Mucosa of stomach (tissue), 1 donor: ENCODE data around the gene KRTAP5-5.

Source experiments
- H3K27me3 ChIP-seq: one replicate; pipeline ENCODE4 v1.7.0; 2013; ENCODE audit warnings: mild to moderate bottlenecking, low read length; ENCODE audit not compliant: control insufficient read depth, insufficient read depth
- H3K36me3 ChIP-seq: one replicate; pipeline ENCODE4 v1.7.0; 2013; ENCODE audit warnings: low read length; ENCODE audit not compliant: control insufficient read depth, insufficient read depth
- H3K4me1 ChIP-seq: one replicate; pipeline ENCODE4 v1.7.0; 2013; ENCODE audit warnings: mild to moderate bottlenecking, low read length; ENCODE audit not compliant: control insufficient read depth, insufficient read depth
- H3K4me3 ChIP-seq: one replicate; pipeline ENCODE4 v1.7.0; 2013; ENCODE audit warnings: low read length
- H3K9ac ChIP-seq: one replicate; pipeline ENCODE4 v1.7.0; 2013; ENCODE audit warnings: mild to moderate bottlenecking, low read length, moderate library complexity
- H3K9me3 ChIP-seq: one replicate; pipeline ENCODE4 v1.7.0; 2013; ENCODE audit warnings: mild to moderate bottlenecking, low read length, moderate library complexity; ENCODE audit not compliant: control insufficient read depth
- donor health status: Pancreatic carcinoma.

The KRTAP5-5 gene

GRCh38 chr11:1619449-1619848 lies 10.1 kb upstream of the KRTAP5-5 start:
- Histone ChIP-seq H3K9me3 (no peaks in the 10 kb centered on the region), H3K27me3 (peaks cover 4% of the 10 kb centered on the region)

DNA sequence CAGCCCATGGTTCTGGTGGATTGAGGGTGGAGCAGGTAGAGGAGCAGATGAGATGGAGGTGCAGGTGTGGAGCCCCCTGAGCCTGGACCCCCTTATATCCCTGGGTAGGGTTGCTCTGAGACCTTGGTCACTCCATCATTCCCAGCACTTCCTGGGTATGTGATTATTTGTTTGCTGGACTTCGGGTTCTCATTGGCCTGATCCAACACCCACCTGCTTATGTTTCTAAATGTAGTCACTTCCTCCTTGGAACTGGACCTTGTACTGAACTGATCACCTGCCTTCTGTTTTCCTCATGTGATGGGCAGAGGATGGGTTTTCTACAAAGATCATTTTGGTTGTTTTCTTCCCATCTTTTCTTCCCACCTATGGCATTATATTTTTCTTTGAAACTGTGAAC lies 7.5 kb upstream of the KRTAP5-5 start, which contains the start of gene KRTAP5-4:
Gene KRTAP5-4, minus strand, starts transcription at position 53 of the 400 bp plus-strand sequence. Its CDS starts 45 bp downstream, at position 8.
- H3K9ac ChIP-seq, result no peak within 1 kb of the TSS
- H3K4me3 ChIP-seq, result no peak within 1 kb of the TSS
- H3K36me3 ChIP-seq, result no peaks in the 10 kb centered on the region
- no peaks in the 10 kb centered on the region for H3K9me3 ChIP-seq
- no peaks in the 10 kb centered on the region for H3K4me1 ChIP-seq
- H3K27me3 ChIP-seq, result peaks cover 4% of the 10 kb centered on the region

More at GRCh38 chr11:1619449-1619848, 10.1 kb upstream of the KRTAP5-5 start:
- Histone ChIP-seq H3K36me3 (no peaks in the 10 kb centered on the region), H3K4me3 (no peak overlapping the region), H3K9ac (no peak overlapping the region), H3K4me1 (no peaks in the 10 kb centered on the region)

DNA sequence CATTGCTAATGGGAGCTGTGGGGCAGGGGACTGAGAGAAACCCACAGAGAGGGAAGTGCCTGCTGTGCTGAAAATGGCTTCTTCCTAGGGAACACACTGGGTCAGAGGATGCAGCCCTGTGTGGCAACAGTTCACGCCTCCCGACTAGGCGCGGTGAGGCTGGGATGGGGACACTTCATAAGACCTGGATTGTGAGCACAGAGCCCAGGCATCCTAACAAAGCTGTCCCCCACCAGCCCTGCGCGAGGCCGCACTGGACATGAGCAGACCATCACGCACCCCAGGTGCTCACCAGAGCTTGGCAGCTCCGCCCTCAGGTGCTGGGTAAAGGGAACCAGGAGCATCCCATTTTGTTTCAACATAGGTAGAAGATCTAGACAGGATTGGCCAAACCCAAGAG lies 5.9 kb upstream of the KRTAP5-5 start:
- Histone ChIP-seq H3K27me3 (peaks cover 13% of the 10 kb centered on the region), H3K4me1 (no peaks in the 10 kb centered on the region), H3K9me3 (no peaks in the 10 kb centered on the region), H3K4me3 (no peak overlapping the region), H3K36me3 (no peaks in the 10 kb centered on the region), H3K9ac (no peak overlapping the region)

DNA sequence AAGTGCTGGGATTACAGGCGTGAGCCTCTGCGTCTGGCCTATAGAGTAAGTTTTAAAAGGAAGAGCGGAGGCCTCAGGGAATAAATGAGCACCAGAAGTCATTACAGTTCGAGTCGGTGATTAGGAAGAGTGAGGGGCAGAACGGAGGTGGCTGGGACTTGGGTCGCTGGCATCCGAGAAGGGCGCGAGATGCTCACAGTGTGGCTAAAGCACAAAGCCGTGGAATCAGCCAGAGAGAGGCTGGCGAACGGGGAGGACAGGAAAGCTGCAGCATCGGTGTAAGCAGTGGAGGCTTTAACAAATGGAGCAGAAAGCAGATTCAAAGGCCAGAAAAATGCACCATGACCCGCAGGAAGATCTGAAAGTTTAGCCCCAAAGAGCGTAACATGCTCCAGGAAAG lies 5.0 kb upstream of the KRTAP5-5 start:
- no peak overlapping the region for H3K4me3 ChIP-seq
- H3K27me3 ChIP-seq, result peaks cover 20% of the 10 kb centered on the region
- H3K4me1 ChIP-seq, result no peaks in the 10 kb centered on the region
- no peak overlapping the region for H3K9ac ChIP-seq
- H3K36me3 ChIP-seq, result no peaks in the 10 kb centered on the region
- no peaks in the 10 kb centered on the region for H3K9me3 ChIP-seq

DNA sequence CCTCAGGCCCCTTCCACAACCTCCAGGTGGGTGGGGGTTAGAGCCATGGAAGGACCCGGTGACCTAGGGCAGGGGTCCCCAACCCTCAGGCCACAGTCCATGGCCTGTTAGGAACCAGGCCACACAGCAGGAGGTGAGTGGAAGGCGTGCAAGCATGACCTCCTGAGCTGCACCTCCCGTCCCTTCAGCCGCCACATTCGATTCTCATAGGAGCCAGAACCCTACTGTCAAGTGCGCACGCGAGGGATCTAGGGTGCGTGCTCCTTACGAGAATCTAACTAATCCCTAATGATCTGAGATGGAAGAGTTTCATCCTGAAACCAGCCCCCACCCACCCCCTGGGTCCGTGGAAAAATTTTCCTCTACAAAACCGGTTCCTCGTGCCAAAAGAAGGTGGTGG lies 4.0 kb upstream of the KRTAP5-5 start:
- no peaks in the 10 kb centered on the region for H3K4me1 ChIP-seq
- no peak overlapping the region for H3K9ac ChIP-seq
- peaks cover 24% of the 10 kb centered on the region for H3K27me3 ChIP-seq
- no peaks in the 10 kb centered on the region for H3K36me3 ChIP-seq
- no peaks in the 10 kb centered on the region for H3K9me3 ChIP-seq
- no peak overlapping the region for H3K4me3 ChIP-seq

- peaks cover 44% of the 10 kb centered on the region for H3K27me3 ChIP-seq
- H3K4me1 ChIP-seq, result peaks cover 3% of the 10 kb centered on the region
- H3K36me3 ChIP-seq, result no peaks in the 10 kb centered on the region
- no peaks in the 10 kb centered on the region for H3K9me3 ChIP-seq
- no peak overlapping the region for H3K9ac ChIP-seq
- no peak overlapping the region for H3K4me3 ChIP-seq
Measured at GRCh38 chr11:1628506-1629325, 859 bp upstream of the KRTAP5-5 start.

DNA sequence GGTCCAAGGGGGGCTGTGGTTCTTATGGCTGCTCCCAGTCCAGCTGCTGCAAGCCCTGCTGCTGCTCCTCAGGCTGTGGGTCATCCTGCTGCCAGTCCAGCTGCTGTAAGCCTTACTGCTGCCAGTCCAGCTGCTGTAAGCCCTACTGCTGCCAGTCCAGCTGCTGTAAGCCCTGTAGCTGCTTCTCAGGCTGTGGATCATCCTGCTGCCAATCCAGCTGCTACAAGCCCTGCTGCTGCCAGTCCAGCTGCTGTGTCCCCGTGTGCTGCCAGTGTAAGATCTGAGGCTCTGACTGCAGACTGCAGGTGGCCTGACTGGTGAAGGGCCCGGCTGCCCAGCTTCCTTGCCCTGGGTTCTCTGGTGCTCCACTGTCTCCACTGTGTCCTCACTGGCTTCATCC lies 696 bp downstream of the KRTAP5-5 start:
- Histone ChIP-seq H3K4me1 (peaks cover 3% of the 10 kb centered on the region), H3K9me3 (no peaks in the 10 kb centered on the region), H3K27me3 (peaks cover 44% of the 10 kb centered on the region), H3K36me3 (no peaks in the 10 kb centered on the region), H3K9ac (no peak overlapping the region), H3K4me3 (no peak overlapping the region)

- Histone ChIP-seq H3K4me1 (peaks cover 3% of the 10 kb centered on the region), H3K27me3 (peaks cover 44% of the 10 kb centered on the region), H3K9ac (no peak overlapping the region)
Measured at GRCh38 chr11:1631066-1631568, 1.5 kb downstream of the KRTAP5-5 start.

DNA sequence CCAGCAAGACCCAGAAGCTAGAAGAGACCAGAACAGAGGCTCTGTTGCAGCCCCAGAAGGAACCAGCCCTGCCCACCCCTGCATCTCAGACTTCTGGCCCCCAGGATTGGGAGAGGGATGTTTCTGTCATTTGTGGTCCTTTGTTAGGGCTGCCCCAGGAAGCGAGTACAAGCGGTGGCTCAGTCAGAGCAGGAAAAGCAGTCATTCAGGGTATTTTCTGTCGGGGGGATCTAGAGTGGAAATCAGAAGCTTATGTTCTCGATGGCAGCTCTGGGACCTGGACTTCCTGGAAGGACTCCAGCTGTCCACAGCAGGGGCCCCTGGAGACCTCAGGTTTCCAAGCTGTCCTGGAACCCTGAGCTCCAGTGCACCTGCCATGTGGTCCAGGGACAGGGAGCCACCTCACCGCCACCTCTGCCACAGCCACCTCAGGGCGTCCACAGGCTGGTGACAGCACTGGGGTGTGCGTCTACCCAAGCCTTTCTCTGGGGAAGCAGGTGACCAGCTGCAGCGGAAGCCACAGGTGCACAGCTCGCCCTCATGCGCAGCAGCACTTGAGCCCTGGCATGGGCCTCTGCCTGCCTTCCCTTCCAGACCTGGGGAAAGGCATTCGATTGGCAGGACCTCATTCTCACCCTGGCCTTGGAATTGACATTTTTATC lies 2.6 kb downstream of the KRTAP5-5 start:
- peaks cover 3% of the 10 kb centered on the region for H3K4me1 ChIP-seq
- H3K27me3 ChIP-seq, result peaks cover 44% of the 10 kb centered on the region
- H3K36me3 ChIP-seq, result no peaks in the 10 kb centered on the region
- no peak overlapping the region for H3K9ac ChIP-seq
- H3K9me3 ChIP-seq, result no peaks in the 10 kb centered on the region
- no peak overlapping the region for H3K4me3 ChIP-seq

More at GRCh38 chr11:1631066-1631568, 1.5 kb downstream of the KRTAP5-5 start:
- no peaks in the 10 kb centered on the region for H3K9me3 ChIP-seq
- no peaks in the 10 kb centered on the region for H3K36me3 ChIP-seq
- H3K4me3 ChIP-seq, result no peak overlapping the region

- Histone ChIP-seq H3K9me3 (no peaks in the 10 kb centered on the region), H3K27me3 (peaks cover 31% of the 10 kb centered on the region), H3K36me3 (no peaks in the 10 kb centered on the region), H3K9ac (no peak overlapping the region), H3K4me1 (peaks cover 7% of the 10 kb centered on the region), H3K4me3 (no peak overlapping the region)
Measured at GRCh38 chr11:1633864-1634263, 4.3 kb downstream of the KRTAP5-5 start.

GRCh38 chr11:1636291-1636950 lies 6.8 kb downstream of the KRTAP5-5 start:
- peaks cover 14% of the 10 kb centered on the region for H3K4me1 ChIP-seq

DNA sequence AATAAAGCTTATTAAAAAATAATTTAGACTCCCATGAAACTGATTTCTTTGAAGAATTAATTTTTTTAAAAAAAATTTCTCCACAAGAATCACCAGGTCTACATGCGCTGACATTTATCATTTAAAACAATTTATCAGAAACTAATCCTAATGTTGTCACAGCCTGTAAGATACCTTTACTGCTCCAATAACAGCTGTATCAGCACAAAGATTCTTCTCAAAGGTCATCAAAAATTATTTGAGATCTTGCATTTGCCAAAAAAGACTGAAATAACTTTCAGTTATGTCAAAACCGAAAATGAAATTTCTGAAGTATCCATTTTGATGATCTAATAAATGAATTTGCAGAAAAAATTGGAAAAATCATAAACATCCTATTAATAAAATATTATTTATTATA lies 8.1 kb downstream of the KRTAP5-5 start:
- Histone ChIP-seq H3K4me3 (no peak overlapping the region), H3K27me3 (peaks cover 23% of the 10 kb centered on the region), H3K36me3 (no peaks in the 10 kb centered on the region), H3K4me1 (peaks cover 11% of the 10 kb centered on the region), H3K9me3 (no peaks in the 10 kb centered on the region), H3K9ac (no peak overlapping the region)

More at GRCh38 chr11:1636291-1636950, 6.8 kb downstream of the KRTAP5-5 start:
- H3K9me3 ChIP-seq, result no peaks in the 10 kb centered on the region
- no peaks in the 10 kb centered on the region for H3K36me3 ChIP-seq
- H3K9ac ChIP-seq, result no peak overlapping the region
- H3K4me3 ChIP-seq, result no peak overlapping the region
- H3K27me3 ChIP-seq, result peaks cover 34% of the 10 kb centered on the region
